ENCODE measurements around the gene SIPA1L3. TPM values are rescaled to one million over a fixed set of nuclear protein-coding genes. Genes with fewer than 3 reads are reported as not detected.
A peak's percentile ranks its signal among the peaks of the same experiment; 100 is the strongest.

Gene SIPA1L3
- total RNA-seq, 1 donor from 2014 or later = 15.0 TPM

DNA sequence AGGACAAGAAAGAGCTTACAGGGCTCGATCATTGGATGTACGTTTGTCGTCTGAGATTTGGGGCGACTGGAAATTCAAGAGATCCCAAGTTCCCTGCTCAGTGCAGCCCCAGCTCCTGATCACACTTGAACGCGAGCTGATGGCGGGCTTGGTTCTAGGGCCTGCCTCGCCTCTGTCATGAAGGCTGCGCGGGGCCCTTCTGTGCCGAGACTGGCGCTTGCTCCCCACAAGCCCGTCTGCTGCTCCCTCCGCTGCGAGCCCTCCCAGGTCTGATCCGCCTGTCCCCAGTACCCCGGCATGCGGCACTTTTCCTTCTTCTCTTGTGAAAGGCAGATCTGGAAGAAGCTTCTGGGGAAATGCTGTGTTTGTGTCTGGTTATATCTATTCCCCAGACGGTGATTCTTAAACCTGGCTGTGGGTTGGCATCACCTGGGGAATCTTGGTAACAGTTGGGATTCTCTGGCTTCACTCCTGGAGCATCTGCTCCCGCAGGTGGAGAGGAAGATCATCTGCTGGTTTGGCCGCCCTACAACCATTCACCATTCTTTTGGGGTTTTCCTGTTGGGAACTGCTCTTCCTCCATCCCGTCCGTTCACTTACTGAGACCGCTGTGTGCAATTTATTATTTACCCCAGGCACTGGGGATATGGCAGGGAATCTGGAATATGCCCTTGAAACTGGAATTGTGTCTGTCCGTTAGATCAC is 43.6 kb downstream of the SIPA1L3 start:
- no peak for ATAC-seq

DNA sequence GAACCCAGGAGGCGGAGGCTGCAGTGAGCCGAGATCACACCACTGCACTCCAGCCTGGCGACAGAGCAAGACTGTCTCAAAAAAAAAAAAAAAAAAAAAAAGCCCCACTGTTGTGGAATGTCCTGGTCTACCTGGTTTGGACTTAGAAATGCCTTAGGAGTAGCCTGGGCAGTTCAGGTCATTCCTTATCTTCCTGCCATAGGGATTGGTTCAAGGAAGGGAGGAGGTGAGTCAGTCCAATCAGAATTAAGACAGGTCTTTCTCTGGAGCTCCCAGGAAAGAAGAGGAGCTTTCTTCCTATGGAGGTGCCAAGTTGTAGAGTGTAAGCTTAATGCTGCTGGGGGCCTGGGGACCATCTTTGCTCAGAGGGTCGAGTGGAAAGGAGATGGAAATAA is 44.8 kb downstream of the SIPA1L3 start:
- ATAC-seq = no peak

DNA sequence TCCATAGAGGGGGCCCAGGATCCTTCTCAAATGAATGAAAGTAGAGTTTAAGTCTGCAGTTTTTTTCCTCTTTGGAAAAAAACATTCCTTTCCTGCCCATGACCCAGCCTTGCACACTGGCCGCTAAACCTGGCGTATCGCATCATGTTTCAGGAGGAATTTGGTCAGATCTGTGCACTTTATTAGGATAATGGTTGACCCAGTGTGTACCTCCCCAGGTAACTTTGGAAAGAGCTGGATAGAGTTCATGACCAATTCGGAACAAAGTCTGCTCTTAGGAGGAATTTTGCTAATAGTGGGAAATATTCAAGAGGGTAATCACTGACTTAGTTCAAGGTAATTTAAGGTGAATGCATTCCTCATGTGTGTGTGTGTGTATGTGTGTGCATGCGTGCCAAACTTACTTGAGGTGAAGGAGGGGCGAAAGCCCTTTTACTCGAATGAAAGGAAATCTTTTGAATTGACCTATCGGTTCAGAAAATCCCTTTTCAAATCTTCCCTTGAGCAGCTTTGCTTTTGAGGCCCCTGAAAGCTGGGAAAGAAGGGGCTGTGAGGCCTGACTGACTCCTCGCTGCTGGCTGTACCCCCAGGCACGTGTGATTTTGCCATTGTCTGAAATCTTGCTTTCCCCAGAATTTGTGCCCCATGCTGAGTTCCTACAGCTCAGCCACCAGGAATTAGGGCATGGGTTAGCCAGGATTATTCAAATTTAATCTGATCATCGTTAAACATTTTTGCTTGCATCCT is 46.3 kb downstream of the SIPA1L3 start:
- no peak for ATAC-seq

DNA sequence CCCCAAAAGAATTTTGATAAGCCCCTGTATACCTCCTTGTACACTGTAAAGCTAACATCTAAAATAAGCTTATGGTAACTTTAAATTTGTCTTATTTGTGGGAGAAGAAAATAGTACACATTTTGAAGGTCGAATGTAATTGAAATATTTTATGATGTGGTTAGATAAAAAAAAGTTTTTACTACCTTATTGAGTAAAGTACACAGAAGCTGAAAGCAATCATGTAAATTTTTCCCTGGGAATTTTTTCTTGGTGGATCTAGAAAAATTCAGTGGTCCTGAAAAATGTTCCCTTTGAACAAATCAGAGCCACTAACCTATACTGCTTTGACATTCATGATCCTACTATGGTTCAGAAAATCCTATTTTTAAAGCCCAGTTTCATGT is 46.9 kb downstream of the SIPA1L3 start:
- no peak for ATAC-seq

DNA sequence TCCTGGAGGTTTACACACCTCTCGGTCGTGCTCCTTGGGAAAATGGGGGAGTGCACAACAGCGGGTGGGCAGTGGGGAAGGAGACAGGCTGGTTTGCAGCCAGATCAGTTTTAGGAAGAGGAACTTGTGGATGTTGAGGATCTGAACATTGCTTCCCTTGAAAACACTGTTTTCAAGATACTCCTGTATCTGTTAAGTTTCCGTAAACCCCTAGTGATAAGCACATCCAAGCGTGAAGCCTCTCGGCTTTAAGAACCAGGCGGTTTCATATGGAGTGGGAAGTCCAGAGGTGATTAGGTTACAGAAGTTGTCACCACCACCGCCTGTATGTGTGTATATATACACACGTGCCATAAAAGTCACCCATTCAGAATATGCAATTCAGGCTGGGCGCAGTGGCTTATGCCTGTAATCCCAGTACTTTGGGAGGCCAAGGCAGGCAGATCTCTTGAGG is 47.4 kb downstream of the SIPA1L3 start:
- no peak for ATAC-seq

DNA sequence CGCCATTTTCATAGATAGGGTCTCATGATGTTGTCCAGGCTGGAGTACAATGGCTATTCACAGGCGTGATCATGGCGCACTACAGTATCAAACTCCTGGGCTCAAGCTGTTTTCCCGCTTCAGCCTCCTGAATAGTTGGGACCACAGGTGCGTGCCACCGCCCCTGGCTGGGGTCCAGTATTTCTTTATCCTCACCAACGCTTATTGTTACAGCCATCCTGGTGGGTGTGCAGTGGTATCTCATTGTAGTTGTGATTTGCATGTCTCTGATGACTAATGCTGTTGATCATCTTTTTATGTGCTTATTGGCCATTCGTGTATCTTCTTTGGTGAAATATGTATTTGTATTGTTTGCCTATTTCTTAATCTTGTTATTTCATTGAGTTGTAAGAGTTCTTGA is 49.0 kb downstream of the SIPA1L3 start:
- no peak for ATAC-seq

DNA sequence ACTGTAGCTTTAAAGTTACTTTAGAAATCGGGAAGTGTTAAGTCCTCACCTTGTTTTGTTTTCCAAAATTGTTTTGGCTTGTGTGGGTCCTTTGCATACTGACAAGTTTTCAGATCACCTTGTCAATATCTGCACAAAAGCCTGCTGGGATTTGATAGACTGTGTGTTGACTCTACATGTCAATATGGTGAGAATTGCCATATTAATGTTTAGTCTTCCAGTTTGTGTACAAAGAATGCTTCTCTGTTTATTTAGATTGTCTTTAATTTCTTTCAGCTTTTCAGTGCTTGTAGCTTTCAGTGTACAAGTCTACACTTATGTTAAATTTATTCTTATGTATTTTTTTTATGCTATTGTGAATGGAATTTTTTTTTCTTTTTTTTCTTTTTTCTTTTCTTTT is 50.2 kb downstream of the SIPA1L3 start:
- no peak for ATAC-seq

DNA sequence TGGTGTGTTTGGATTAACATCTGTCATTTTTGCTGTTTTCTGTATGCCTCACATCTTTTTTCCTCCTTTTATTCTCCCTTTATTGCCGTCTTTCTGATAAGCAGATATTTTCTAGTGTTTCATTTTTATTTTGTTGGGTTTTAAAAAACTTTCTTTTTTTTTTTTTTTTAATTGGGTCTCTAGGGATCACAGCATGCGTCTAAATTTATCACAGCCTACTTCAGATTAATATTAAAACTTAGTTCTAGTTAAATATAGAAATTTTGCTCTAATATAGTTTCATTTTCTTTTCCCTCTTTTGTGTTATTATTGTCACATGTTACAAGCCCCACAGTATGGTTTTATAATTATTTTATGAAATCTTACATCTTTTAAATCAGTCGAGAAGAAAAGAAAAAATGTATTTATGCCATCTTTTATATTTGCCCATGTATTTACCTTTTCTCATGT is 52.7 kb downstream of the SIPA1L3 start:
- no peak for ATAC-seq

DNA sequence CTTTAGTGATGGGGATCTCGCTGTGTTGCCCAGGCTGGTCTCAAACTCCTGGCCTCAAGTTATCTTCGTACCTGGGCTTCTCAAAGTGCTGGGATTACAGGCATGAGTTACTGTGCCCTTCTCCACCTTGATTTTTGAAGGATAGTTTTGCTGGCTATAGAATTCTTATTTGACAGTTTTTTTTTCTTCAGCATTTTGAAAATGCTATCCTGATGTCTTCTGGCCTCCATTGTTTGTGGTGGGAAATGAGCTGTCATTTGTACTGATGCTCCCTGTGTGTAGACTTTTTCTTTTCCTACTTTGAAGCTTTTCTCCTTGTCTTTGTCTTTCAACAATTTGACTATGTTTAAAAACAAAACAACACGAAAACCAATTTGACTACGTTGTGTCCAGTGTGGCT is 54.2 kb downstream of the SIPA1L3 start:
- ATAC-seq = no peak

DNA sequence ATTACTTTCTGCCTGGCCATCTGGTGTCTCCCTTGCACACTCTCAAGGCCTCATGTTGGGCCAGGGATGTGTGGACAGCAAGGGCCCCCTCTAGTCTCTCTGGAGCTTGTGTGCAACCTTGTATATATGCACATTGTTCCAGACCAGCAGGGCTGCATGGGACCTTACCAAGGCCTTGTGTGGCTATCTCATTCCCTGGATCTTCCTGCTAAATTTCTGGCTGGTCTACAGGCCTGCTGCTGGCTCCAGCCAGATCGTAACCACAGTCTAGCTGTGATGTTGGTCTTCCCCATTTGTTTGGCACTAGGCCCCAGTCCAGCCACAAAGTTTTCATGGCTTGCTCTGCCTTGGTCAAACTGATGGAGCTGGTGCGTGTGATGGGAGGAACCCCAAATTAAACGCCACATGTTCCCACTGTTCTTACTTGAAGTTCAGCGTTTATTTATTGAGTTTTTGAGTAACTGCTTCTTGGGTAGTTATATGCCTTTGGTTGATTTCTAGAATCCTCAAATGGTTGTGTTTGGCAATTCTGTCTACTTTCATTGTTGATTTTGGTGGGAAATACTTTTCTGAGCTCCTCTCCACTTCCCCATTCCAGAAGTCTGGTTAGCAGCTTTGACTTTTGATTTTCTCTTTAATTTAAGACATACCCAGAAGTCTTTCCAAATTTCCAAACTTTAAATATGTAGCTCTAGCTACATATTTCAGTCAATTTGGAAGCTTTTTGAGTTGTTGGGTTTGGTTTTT is 56.4 kb downstream of the SIPA1L3 start:
- ATAC-seq = peak; percentile 33

DNA sequence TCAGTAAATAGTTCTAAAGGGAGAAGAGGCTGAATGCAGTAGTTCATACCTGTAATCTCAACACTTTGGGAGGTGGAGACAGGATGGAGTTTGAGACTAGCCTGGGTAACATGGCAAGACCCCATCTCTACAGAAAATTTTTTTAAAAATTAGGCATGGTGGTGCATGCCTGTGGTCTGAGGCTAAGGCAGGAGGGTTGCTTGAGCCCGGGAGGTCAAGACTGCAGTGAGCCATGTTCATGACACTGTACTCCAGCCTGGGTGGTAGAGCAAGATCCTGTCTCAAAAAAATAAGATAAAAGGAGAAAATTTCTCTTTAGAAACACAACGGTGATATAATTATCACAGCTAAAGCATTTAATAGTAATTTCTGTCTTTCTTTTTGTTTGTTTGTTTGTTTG is 57.1 kb downstream of the SIPA1L3 start:
- ATAC-seq = no peak

DNA sequence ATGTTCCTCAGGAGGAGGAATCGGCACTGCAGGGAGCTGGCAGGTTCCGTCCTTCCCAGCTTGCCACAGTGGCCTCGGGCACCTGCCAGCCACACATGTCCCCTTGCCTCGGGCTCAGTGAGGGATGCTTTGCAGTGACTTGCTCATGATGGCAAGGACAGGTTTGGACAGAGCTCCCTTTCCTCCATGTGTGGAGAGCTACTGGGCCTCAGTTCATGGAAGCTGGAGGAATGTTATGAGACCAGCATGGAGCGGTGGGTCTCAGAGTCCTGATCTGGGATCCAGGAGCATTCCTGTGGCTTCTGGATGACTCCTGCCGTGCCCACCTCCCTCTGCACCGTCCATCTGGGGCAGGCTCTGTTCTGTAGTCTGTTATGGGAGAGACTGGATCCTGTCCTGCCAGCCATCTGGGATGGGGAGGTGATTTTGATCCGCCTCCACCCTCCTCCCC is 59.2 kb downstream of the SIPA1L3 start:
- peak; percentile 60 for ATAC-seq

DNA sequence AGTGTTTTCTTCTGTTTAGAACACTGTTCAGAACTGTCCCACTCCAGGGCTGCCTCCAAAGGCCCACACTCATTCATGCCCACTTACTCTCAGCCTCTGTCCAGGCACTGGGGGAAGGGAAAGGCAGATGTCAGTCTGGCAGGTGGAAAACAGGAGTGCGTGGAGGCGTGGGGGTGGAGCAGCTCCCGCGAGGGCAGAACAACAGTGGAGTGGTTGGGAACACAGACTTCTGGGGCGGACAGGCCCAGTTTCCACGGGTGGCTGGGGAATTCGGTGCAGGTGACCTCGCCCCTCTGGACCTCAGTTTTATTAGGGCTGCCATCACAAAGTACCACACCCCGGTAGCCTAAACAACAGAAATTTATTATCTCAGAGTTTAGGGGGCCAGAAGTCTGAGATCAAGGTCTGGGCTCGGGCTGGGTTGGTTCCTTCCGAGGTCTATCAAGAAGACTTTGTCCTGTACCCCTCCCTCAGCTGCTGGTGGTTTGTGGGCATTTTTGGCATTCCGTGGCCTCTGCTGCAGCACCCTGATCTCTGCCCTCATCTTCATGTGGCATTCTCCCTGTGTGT is 59.7 kb downstream of the SIPA1L3 start:
- peak; percentile 30 for ATAC-seq

DNA sequence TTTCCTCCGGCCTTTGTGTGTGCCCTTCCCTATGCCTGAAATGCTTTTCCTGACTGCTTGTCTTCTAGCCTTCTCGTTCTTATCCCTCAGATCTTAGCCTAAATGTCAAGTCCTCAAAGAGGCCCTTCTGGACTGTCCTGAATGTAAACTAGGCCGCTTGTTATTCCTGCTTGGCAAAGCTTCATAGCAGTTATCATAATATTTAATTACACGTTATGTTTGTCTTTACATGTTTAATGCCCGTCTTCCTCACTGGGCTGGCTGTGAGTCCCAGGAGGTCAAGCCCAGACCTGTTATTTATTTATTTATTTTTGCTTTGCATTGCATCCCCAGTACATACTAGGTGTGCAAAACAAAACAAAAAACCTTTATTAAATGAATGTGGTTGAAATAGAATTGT is 62.7 kb downstream of the SIPA1L3 start:
- peak; percentile 54 for ATAC-seq

DNA sequence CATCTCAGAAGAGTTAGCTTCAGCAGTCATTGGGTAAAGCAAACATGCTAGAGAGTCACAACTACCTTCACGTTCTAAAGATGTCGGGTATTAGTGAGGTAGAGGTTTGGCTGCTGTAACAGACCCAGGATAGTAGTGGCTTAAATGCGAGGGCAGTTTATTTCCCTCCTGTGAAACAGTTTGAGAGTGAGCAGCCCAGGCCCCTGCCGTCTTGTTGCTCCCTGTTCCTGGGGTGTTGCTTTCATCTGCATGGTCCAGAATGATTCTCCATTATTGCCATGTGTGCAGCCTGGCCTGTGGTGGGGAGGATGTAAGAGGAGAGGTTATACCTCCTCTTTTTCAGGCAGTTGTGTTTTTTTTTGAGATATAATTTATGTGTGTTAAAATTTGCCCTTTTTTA is 63.7 kb downstream of the SIPA1L3 start:
- no peak for ATAC-seq

DNA sequence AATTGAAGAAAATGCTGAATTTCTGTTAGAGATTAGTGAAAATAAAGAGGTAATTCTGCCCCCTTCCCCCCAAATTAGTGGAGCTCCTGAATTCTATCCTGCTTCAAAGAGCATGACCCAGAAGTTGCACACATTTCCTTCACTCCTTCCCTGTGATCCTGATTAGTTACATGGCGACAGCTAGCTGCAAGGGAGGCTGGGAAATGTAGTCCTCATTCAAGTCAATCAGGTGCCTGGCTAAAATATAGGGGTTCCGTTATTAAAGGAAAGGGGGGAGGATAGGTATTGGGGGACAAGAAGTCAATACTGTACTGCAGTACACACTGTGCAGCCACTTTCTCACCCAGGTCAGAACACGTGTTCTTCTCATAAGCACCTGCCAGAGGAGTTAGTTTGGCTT is 65.8 kb downstream of the SIPA1L3 start:
- no peak for ATAC-seq

DNA sequence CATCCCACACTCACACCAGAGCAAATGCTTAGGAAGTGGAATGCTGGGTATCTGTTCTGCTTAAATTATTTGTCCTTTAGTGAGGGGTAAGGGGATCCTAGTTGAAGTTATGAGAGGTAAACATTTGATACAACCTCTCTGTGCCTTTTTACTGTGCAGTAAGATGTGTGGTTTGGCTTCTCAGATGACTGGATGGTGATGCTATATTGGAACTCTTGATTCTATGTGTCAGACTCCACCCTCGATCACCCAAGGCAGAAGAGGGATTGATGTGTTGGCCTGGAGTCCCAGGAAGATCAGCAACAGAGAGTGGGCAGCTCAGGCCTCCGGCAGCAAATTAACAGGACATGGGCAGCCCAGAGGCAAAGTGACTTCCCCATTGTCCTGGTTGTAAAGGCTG is 66.7 kb downstream of the SIPA1L3 start:
- no peak for ATAC-seq

DNA sequence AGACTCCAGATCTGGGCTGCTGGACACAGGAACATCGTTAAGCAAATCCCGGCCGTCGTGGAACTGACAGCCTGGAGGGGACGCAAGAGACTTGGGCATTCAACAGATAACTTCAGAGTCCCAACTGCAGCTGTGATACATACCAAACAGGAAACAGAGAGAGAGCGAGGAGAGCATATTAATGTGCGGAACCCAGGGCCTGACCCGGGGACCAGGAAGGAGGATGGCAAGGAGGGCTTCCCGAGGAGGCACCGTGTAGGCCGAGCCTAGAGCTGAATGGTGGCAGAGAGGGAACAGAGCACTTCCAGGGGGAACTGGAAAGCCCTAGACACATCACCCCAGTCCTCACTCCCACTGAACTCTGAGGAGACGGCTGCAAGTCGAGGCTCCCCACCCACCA is 68.1 kb downstream of the SIPA1L3 start:
- no peak for ATAC-seq

DNA sequence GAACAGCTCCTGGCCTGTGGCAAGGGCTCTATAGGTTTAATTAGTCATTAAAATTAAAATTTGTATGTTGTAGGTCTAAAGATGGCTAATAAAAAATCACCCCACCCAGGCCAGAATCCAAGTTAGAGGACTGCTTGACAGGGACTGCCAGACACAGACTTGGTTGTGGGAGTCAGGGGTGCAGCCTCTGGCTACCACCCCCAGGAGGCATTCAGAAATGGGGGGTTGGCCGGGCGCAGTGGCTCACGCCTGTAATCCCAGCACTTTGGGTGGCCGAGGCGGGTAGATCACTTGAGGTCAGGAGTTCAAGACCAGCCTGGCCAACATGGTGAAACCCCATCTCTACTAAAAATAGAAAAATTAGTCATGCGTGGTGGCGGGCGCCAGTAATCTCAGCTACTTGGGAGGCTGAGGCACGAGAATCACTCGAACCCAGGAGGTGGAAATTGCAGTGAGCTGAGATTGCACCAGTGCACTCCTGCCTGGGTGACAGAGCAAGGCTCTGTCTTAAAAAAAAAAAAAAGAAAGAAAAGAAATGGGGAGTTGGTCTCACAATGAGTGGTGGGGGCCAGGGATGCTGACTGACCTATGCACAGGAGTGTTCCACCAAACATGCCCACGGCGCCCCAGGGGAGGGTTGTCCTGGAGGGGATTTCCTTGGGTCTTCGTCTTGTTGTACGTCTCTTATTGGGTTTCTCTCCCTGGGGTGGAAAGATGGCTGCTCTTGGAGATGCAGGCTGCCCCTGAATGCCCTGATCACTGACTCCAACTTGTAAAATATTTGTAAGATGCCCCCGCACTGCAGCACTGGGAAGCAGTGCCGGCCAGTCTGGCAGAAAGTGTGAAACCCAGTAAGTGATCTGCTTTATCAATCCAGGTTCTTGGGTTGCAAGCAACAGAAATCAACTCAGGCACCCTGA is 68.8 kb downstream of the SIPA1L3 start:
- no peak for ATAC-seq

DNA sequence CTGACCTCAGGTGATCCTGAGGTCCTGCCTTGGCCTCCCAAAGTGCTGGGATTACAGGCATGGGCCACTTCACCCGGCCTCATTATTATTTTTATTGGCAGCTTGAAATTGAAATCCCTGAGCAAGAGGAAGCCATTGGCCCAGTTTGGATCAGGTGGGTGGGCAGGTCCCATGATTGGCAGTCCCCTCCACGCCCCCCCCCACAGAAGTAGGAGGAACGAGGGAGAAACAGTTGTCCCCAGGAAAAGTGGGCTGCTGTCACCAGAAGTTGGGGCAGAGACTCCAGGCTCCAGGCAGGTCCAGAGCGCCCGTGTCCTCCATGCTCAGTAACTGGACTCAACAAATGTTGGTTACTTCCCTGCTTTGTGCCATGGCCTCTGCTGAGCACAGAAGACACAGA is 70.4 kb downstream of the SIPA1L3 start:
- ATAC-seq = no peak

DNA sequence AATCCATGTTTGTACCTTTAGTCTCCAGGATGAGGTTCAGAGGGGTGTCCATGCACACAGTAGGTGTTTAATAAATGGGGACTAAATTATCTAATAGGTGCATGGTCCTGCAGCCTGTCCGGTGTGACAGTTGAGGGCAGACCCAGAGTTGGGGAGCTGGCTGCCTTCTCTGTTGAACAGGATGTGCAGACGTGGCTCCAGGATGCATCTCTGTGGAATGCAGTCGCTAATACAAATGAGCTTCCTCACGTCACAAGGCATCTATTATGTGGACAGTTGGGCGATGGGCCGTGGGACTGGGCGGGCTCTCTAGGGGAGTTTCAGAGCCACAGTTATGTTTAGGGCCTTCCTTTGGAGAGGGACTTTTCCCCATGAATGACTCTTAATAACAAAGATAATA is 71.0 kb downstream of the SIPA1L3 start:
- peak; percentile 16 for ATAC-seq

DNA sequence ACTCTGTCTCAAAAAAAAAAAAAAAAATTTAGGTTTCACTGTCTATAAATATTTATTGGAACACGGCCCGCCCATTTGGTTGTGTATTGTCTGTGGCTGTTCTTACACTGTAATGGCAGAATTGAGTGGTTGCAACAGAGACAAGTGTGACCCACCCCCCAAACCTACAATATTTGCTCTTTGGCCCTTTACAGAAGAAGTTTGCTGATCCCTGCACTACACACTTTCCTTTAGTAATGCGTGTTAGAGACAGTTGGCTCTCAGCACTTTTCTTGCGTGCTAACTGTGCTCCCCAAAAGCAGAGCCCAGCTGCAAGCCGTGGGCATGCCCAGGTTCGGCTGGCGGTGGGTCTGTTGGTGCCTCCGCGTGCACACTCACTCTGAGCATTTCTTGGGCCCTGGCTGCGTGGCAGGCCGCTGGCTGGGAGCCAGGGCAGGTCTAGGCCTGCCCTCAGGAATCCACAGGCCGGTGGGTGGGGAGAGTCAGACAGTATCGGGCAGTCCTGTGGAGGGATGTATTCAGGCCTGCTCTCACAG is 72.6 kb downstream of the SIPA1L3 start:
- peak; percentile 88 for ATAC-seq

All from esophagus mucosa (tissue), 1 donor.